ENCODE data around the gene RIPK1. TPM values are rescaled to one million over a fixed set of nuclear protein-coding genes. Genes with fewer than 3 reads are reported as not detected.
"Not testable (repeated sequence)": the region's sequence is repeated elsewhere in the genome, so short reads cannot be mapped to it uniquely, and the experiment has no call there.

Gene RIPK1
- 18.8 and 19.0 TPM in 2 replicates for total RNA-seq (2014; rRNA removed; shearing (Covaris generic))

DNA sequence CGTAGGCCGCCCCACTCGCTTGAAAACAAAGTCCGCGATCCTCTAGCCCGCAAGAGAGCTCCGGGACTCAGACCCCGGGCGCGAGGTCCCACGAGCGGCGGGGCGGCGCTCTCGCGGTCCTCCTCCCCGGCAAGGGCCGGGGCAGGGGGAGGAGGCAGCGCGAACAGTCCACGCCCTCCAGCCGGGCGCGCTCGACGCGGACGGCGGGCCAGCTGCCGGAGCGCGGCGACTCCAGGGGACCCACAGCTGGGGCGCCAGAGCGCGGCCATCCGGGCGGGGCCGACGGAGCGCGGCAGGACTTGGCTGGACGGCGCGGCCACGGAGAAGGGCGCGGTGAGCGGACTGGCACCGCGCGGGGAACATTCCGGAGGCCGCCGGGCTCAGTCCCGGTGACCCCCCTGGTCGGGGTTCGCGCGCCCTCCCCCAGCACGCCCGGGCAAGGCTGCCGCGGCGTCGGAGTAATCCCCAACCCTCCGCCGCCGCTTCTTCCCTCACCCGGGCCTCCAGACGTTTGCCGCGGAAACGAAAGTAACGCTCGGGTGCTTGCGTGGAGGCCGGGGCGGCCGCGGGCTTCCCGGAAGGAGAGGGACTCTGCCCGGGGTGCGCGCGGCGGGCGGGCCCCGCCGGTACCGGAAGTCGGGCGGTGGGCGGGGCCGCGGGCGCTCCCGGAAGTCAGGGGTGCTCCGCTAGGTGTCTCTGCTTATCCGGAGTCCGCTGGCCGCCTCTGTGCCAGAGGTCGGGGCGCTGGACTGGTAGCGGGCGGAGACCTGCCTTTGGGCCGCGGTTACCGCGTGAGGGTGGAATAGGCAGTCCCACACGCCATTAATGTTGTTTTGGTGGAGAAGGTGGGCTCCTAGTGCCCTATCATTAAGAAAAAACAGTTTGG, at the start of gene RIPK1:
RIPK1 (plus strand) TSS at position 166 of the 886 bp plus-strand sequence. CDS start 8,330 bp downstream, outside the sequence.
- peak; percentile 83 for DNase-seq (ENCODE audit: low spot score)

DNA sequence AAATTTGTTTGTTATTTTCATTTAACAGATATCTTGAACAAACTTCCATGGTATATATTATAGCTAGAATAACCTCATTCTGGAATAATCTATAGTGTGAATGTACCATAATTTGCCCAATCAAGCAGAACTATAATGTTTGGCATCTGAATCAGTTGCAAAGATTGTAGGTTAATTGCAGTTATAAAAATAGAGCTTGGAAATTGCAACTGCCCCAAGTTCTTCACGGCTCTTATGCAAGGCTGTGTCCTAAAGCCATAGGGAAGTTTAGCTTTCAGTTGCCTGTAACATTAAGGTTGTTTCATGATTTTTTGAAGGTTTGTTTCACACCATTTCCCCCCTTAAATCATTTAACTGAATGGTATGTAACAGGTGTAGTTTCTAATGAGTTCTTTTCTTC, 49.2 kb upstream of the RIPK1 start:
- in situ Hi-C loops (cut with HindIII; ENCODE audit: low sequenced_read_pairs): no loop called here

More for the DNA sequence above, at the start of gene RIPK1:
- in situ Hi-C loops (cut with HindIII; ENCODE audit: low sequenced_read_pairs): no loop called here

DNA sequence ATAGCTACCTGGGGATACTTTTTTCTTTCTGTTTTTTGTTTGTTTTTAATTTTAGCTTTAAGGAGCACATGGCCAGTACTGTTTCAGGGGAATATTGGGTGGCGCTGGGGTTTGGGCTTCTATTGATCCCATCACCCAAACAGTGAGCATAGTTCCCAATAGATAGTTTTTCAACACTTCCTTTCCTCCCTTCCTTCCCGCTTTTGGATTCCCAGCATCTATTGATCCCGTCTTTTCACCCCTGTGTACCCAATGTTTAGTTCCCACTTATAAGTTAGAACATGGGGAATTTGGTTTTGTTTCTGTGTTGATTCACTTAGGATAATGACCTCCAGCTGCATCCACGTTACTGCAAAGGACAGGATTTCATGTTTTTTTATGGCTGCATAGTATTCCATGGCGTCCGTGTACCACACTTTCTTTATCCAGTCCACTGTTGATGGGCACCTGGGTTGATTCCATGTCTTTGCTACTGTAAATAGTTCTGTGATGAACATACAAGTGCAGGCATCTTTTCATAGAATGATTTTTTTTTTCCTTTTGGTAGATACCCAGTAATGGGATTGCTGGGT, 48.5 kb upstream of the RIPK1 start:
- no peak for DNase-seq (ENCODE audit: low spot score)
- in situ Hi-C loops (cut with HindIII; ENCODE audit: low sequenced_read_pairs): no loop called here

More for the DNA sequence above, 49.2 kb upstream of the RIPK1 start:
- no peak for DNase-seq (ENCODE audit: low spot score)

DNA sequence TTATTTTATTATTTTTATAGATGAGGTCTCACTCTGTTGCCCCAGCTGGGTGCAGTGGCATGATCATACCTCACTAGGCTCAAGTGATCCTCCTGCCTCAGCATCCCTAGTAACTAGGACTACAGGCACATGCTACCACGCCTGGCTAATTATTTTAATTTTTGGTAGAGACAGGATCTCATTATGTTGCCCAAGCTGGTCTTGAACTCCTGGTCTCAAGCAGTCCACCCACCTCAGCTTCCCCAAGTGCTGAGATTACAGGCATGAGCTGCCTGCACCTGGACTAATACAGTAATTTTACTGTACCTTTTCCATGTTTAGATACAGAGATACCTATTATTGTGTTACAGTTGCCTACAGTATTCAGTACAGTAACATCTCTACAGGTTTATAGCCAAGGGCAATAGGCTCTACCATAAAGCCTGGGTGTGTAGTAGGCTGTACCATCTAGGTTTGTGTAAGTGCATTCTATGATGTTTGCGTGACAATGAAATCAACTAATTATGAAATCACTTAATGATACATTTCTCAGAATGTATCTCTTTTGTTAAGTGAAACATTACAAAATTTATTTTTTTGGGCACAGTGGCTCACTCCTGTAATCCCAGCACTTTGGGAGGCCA, 47.2 kb upstream of the RIPK1 start:
- DNase-seq (ENCODE audit: low spot score); in situ Hi-C loops (cut with HindIII; ENCODE audit: low sequenced_read_pairs): not testable (repeated sequence)

DNA sequence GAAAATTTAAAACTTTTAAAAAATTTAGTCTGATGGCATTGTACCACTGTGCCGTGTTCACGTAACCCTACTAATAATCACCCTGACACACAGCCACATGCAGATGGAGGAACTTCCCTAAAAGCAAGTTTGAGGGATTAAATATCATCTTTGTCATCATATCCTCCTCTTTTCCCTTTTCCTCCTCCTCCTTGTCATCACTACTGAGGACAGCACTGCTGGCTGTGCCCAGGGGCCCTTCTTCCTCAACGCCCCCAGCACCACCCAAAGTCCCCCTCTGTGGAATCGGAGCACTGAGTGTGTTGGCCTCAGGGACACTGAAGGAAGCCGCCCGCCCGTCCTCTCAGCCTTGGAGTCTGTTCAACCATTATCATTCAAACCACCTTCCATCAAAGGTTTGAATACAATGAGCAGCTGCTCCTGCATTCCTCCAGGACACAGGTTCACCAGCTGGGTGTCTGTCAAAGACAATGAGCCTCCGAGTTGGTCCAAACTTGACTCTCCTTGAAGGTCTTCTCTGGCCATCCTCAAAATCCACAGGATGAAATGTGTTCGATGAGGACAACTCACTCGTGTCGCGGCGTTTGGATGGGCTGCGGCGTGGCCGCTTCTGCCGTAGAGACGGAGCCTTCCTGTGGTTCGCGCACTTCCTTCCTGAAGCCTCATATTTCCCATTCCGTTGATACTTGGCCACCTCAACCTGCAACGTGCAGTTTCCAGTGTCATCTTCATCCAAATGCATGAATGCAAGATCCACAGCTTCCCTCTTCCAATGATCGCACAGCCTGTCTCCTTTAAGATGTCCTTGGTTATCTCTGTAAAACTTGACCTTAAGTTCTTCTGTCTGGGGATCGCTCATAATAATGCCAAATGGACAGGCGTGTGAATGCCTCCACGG, 45.3 kb upstream of the RIPK1 start:
- in situ Hi-C loops (cut with HindIII; ENCODE audit: low sequenced_read_pairs): no loop called here
- DNase-seq (ENCODE audit: low spot score): no peak

DNA sequence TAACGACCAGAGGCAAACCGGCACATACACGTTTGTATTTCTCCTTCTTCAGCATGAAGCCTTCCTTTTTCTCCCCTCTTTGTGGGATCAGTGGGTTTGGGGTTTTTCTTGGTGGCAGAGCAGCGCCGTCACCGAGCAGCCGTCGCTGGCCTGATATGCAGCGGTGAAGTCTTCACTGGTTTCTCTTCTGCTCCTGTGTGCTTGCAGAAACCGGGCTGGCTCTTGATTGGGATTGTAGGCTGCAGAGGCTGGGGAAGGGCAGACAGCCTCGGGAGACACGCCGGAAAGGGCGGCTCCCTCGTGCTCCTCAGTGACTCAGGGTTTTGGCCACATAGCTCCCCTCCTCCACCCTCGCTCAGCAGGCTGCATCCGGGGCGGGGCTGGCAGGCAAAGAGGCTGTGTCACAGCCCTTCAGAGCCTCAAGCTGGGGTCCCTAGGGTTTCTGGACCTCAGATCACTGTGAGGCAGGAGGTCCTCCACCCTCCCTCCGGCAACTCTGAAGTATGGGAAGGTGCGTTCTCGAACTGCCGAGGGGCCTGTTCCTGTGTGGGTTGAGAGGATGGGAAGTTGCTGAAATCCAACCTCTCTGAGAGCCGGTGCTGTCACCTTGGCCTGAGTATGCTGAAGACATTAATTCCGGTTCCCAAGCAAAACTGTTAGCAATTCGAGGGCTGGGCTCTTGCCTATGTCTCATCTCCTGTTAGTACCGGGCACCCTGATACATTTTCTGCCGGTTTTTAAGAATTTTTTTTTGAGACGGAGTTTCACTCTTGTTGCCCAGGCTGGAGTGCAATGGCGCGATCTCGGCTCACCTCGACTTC, 44.4 kb upstream of the RIPK1 start:
- in situ Hi-C loops (cut with HindIII; ENCODE audit: low sequenced_read_pairs): no loop called here
- peak; percentile 40 for DNase-seq (ENCODE audit: low spot score)

DNA sequence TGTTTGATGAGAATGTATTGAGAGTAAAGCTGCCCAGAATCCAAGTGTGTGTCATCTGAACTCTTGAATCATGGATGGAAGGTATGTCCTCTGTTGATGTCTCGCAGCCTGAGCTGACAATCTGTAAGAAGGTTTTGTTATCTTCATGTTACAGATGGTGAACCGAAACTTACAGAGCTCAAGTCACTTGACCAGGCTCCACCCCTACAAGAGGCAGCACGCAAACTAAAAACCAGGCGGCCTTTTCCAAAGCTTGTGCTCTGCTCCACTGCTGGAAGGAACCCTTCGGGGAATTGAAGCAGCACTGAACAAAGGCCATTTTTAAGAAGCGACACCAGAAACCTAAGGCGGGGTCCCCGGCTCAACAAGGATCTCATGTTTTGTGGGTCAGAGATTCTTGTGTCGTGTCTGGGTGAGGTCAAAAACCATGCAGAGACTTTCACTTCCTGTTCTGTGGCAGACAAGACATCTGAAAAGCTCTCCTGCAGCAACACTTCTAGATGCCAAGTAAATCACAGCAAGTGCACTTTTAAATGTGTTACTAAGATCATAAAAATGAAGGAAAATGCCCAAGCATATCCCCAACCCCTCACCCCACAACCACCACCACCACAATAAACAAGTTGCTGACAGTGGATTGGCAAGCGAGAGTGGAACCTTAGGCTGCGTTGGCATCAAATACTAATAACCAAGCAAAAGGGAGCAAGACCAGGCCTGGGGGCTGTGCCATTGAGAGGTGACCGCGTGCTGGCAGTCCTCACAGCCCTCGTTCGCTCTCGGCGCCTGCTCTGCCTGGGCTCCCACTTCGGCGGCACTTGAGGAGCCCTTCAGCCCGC, 41.3 kb upstream of the RIPK1 start:
- DNase-seq (ENCODE audit: low spot score): no peak
- in situ Hi-C loops (cut with HindIII; ENCODE audit: low sequenced_read_pairs): no loop called here

DNA sequence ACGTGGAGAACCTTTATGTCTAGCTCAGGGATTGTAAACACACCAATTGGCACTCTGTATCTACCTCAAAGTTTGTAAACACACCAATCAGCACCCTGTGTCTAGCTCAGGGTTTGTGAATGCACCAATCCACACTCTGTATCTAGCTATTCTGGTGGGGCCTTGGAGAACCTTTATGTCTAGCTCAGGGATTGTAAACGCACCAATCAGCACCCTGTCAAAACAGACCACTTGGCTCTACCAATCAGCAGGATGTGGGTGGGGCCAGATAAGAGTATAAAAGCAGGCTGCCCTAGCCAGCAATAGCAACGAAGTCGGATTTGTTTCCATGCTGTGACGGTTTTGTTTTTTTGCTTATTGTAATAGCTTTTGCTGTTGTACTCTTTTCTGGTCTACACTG, 40.1 kb upstream of the RIPK1 start:
- DNase-seq (ENCODE audit: low spot score); in situ Hi-C loops (cut with HindIII; ENCODE audit: low sequenced_read_pairs): not testable (repeated sequence)

DNA sequence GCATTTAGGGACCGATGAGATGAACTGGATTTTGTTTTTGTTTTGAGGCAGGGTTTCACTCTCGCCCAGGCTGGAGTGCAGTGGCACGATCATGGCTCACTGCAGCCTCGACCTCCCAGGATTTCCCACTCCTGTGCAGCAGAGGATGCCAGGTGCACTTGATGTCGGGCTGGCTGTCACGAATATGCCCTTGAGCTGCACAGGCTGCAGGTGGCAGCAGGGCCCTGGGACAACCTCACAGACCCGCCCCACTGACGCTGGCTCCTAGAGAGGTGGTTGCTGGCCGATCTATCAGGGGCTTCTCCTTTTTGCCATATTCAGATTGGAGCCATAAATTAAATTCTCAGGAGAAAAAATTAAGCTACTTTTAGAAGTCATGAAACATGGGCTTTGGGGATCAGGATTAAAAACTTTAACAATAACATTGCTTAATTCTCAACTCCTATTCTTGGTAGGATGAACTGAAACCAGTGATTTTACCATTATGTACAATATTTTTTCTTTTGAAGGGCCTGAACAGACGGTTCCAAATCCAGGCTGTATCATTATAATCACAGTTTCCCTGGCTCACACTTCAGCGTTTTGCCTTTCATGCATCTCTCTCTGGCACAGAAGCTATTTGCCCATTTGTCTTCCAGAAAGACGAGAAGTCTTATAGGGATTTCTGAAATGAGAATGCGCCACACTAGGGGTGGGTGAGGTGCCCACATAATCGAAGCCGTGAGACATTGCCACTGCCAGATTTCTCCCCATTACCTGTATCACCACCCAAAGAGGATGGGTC, 36.2 kb upstream of the RIPK1 start:
- DNase-seq (ENCODE audit: low spot score): no peak
- in situ Hi-C loops (cut with HindIII; ENCODE audit: low sequenced_read_pairs): no loop called here

DNA sequence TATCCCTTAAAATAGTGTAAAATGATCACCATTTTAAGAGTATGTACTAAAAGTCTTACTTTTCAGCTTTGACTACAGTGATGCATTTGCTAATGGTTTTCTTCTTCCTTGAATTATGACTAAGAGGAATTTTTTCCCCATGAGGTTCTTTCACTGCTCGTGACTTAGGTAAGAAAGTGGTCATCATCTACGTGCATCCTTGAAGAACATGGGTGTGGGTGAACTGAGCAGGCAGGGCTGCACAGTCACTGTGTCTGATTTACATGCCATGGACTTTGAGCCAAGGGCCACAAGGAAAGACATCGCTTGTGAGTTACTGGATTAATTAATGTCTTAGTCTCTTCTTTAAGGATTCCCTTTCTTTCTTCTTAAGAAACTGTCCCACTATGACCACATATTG, 35.3 kb upstream of the RIPK1 start:
- DNase-seq (ENCODE audit: low spot score): no peak
- in situ Hi-C loops (cut with HindIII; ENCODE audit: low sequenced_read_pairs): no loop called here

DNA sequence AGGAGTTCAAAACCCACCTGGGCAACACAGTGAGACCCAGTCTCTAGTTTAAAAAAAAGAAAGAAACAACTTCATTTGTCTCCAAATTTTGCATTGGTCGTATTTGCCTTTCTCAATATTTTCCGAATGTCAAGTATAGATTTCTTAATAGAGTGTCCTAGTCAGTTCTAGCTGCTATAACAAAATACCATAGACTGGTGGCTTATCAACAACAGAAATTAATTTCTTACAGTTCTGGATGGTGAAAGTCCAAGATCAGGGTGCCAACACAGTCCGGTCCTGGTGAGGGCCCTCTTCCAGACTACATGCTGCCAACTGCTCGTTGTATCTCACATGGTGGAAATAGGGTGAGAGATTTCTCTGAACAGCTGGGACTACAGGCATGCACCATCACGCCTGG, 34.6 kb upstream of the RIPK1 start:
- in situ Hi-C loops (cut with HindIII; ENCODE audit: low sequenced_read_pairs): no loop called here
- DNase-seq (ENCODE audit: low spot score): no peak

DNA sequence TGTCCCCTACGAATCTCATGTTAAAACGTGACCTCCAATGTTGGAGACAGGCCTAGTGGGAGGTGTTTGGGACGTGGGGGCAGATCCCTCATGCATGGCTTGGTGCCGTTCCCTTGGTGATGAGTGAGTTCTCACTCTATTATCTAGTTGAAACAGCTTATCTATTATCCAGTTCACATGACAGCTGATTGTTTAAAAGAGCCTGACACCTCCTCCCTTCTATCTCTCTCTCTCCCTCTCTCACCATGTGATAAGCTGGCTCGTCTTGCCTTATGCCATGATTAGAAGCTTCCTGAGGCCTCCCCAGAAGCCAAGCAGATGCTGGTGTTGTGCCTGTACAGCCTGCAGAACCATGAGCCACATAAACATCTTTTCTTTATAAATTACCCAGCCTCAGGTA, 32.9 kb upstream of the RIPK1 start:
- no peak for DNase-seq (ENCODE audit: low spot score)
- in situ Hi-C loops (cut with HindIII; ENCODE audit: low sequenced_read_pairs): no loop called here

DNA sequence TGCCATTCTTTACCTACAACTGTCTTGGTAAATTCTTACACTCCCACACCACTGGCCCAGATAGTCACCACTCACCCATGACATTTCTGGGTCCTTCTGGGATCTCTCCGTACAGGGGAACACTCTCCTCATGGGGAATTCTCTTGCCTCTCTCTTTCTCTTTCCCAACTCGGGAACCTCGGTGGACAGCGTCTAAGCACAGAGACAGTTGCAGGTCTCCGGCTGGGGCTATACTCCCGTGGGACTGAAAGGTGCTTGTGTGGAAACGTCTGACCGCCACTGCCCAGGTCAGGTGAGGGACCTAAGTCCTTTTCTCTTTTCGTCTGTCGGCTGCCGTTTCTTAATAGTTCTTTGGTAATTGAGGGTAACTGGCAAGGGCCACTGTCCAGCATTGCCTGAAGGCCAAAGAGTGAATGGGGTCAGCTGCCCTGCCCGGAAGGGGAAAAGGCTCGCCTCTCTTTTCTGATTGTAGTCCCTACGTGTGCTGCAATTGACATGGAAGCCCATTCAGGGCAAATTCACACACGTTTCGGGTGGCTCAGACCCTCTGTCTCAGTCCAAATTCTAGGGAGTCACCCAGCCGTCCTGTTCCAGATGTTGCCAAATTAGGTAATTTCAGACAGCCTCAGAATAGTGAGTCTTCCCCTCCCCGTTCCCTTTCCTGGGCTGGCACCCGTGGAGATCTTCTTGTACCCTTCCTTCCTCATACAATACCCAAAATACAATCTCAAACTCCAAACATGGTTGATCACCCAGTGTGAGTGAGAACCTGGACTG, 31.2 kb upstream of the RIPK1 start:
- in situ Hi-C loops (cut with HindIII; ENCODE audit: low sequenced_read_pairs): no loop called here
- DNase-seq (ENCODE audit: low spot score): no peak

DNA sequence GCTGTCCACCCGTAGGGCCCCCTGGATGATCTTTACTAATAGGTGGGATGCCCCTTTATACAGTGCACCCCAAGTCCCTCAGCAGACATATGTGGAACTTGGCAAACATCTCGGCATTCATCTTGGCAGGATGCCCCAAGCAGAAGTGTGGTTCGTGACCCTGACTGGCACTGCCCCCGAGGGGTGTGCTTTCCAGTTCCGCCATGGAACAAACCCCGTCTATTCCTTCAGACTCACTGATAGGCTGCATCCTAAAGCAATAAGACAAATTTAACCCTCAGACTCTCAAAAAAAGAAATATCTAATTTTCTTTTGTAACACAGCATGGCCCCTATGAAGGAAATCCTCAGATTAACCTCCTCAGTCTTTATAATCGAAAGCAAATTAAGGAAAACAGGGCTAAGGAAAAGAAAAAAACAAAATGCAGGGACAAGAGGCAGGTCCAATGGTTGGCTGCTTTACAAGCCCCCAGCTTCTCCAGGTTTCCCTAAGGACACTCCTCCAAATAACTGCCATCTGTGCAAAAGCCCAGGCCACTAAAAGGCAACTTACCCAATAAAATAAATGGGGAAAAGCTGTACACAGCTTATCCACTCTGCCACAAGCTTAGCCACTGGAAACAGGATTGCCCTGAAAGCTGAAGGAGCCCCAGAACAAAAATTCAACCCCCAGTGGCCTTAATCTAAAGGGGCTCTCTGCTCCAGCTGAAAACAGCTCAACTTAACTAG, 30.5 kb upstream of the RIPK1 start:
- no peak for DNase-seq (ENCODE audit: low spot score)
- in situ Hi-C loops (cut with HindIII; ENCODE audit: low sequenced_read_pairs): no loop called here

DNA sequence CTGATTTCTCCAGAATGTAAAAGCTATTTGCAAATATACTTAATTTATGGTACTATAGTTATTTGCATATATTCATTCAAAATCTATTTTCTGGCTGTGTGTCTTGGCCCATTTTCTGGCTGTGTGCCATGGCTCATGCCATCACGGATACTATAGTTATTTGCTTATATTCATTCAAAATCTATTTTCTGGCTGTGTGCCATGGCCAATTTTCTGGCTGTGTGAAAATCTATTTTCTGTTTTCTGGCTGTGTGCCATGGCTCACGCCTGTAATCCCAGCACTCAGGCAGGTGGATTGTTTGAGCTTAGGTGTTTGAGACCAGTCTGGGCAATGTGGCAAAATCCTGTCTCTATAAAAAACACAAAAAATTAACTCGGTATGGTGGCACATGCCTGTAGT, 28.9 kb upstream of the RIPK1 start:
- in situ Hi-C loops (cut with HindIII; ENCODE audit: low sequenced_read_pairs): no loop called here

DNA sequence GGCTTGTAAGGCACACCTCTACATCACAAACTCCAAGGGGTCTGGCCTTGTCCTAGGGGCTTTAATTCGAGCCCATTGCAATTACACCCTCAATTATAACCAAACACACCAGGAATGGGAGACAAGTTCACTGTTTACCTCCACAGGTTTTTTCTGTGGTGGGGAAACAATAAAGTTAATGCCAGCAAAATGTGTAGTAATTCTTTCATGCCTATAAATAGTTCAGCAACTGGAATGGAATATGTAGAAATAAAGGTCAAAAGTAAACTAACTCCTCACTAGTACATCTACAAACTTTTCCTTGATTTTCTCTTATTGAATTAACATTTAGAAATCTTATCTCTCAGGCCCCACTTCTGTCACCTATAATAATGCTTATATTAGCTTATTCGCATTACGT, 27.1 kb upstream of the RIPK1 start:
- in situ Hi-C loops (cut with HindIII; ENCODE audit: low sequenced_read_pairs): no loop called here
- DNase-seq (ENCODE audit: low spot score): no peak

More for the DNA sequence above, 28.9 kb upstream of the RIPK1 start:
- no peak for DNase-seq (ENCODE audit: low spot score)

Measured in G401 (cell line).